Cerebellar nuclear complex (tissue), 1 donor: ENCODE data around the gene GLCE.

Source experiments
- DNase-seq, 2 experiments: peaks; one replicate each; lab custom pipeline; 2025; lab: John Stamatoyannopoulos, UW

GLCE gene

GRCh38 chr15:69206079-69206478, 45.6 kb downstream of the GLCE start:
- DNase-seq: no peak

GRCh38 chr15:69209661-69210060, 49.2 kb downstream of the GLCE start:
- no peak for DNase-seq

GRCh38 chr15:69210574-69210973, 50.1 kb downstream of the GLCE start:
- DNase-seq: no peak

- no peak for DNase-seq
Measured at GRCh38 chr15:69213786-69214185, 53.4 kb downstream of the GLCE start.

- no peak for DNase-seq
Measured at GRCh38 chr15:69215314-69216035, 55.0 kb downstream of the GLCE start.

GRCh38 chr15:69217381-69217780, 56.9 kb downstream of the GLCE start:
- no peak for DNase-seq

GRCh38 chr15:69219690-69220089, 59.3 kb downstream of the GLCE start:
- DNase-seq: no peak

- no peak for DNase-seq
Measured at GRCh38 chr15:69222002-69222474, 61.6 kb downstream of the GLCE start.

GRCh38 chr15:69223083-69223813, 62.8 kb downstream of the GLCE start:
- no peak for DNase-seq

GRCh38 chr15:69224383-69224782, 63.9 kb downstream of the GLCE start:
- DNase-seq: no peak

GRCh38 chr15:69225355-69226022, 65.1 kb downstream of the GLCE start:
- DNase-seq: no peak

- no peak for DNase-seq
Measured at GRCh38 chr15:69226023-69226355, 65.6 kb downstream of the GLCE start.

GRCh38 chr15:69232144-69232543, 71.7 kb downstream of the GLCE start:
- no peak for DNase-seq

GRCh38 chr15:69232765-69233164, 72.3 kb downstream of the GLCE start:
- DNase-seq: no peak

- DNase-seq: no peak
Measured at GRCh38 chr15:69234676-69235075, 74.2 kb downstream of the GLCE start.

GRCh38 chr15:69236505-69236904, 76.1 kb downstream of the GLCE start:
- DNase-seq: no peak

GRCh38 chr15:69237718-69238117, 77.3 kb downstream of the GLCE start:
- no peak for DNase-seq

GRCh38 chr15:69244798-69245197, 84.4 kb downstream of the GLCE start:
- DNase-seq: no peak

- DNase-seq: no peak
Measured at GRCh38 chr15:69253156-69253555, 92.7 kb downstream of the GLCE start.

- DNase-seq: peak in 1 of 2 experiments; percentile 16
Measured at GRCh38 chr15:69265347-69265955, 105.0 kb downstream of the GLCE start.

- DNase-seq: no peak
Measured at GRCh38 chr15:69271217-69271616, 110.8 kb downstream of the GLCE start.

GRCh38 chr15:69272139-69272538, 111.7 kb downstream of the GLCE start:
- no peak for DNase-seq

- DNase-seq: no peak
Measured at GRCh38 chr15:69272891-69273290, 112.5 kb downstream of the GLCE start.
